DLD1 (cell line): ENCODE measurements around the gene RAB2B.
"Not testable (repeated sequence)": the region's sequence is repeated elsewhere in the genome, so short reads cannot be mapped to it uniquely, and the experiment has no call there.

Experiments
- in situ Hi-C: cut with HindIII; loops from 2 replicates; pipeline ENCODE4 v1.10.0; 2017; ENCODE audit warnings: low sequenced_read_pairs

RAB2B gene

GRCh38 chr14:21494902-21495762 is 18.4 kb upstream of the RAB2B start:
- in situ Hi-C loops: no loop called here

GRCh38 chr14:21486640-21487087 is 9.9 kb upstream of the RAB2B start:
- in situ Hi-C loops: no loop called here

GRCh38 chr14:21476523-21476924 is 235 bp downstream of the RAB2B start:
- in situ Hi-C loops: no loop called here

- in situ Hi-C loops: no loop called here
Measured at GRCh38 chr14:21475767-21476522, 814 bp downstream of the RAB2B start.

- in situ Hi-C loops: no loop called here
Measured at GRCh38 chr14:21467616-21468015, 9.1 kb downstream of the RAB2B start.

DNA sequence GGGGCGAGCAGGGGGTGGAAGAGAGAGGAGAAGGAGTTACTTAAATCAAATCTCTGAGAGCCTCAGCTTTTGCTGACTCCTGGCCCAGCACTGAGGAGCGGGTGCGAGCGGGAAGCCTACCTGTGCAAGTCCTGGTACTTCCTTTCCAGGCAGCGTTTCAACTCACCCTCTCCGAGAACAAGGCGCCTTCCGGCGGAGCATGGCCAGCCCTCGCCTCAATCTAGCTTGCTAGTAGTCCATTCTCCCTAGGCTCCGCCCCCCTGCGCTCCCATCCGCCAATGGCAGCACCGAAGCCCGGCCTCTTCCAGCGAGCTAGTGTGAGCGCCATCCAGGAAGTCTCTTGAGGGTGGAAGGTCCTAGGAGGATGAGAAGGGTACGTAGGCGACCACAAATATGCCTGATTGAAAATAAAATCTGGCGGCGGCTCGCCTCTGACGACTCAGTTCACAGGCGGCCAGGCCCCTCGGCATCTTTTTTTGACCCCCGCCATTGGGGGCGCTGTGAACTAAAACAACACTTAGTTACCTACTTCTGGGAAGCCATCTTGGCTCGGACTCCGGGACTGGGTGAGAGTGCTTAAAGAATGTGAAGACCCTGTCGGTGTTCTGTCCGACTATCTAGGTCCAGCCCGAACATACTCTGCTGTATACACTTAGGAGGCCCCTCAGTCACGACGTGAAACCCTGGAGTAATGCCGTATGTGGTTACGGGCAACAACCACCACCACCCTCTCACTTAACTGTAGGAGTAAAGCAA is 20.7 kb downstream of the RAB2B start, which contains the start of gene CHD8:
CHD8 (minus strand) TSS at position 212 of the 756 bp plus-strand sequence. CDS start 24,480 bp downstream, outside the sequence.
- in situ Hi-C loops: no loop called here

- in situ Hi-C loops: no loop called here
Measured at GRCh38 chr14:21455592-21455911, 21.2 kb downstream of the RAB2B start.

- in situ Hi-C loops: no loop called here
Measured at GRCh38 chr14:21454843-21455544, 21.8 kb downstream of the RAB2B start.

- in situ Hi-C loops: no loop called here
Measured at GRCh38 chr14:21449899-21450216, 26.9 kb downstream of the RAB2B start.

DNA sequence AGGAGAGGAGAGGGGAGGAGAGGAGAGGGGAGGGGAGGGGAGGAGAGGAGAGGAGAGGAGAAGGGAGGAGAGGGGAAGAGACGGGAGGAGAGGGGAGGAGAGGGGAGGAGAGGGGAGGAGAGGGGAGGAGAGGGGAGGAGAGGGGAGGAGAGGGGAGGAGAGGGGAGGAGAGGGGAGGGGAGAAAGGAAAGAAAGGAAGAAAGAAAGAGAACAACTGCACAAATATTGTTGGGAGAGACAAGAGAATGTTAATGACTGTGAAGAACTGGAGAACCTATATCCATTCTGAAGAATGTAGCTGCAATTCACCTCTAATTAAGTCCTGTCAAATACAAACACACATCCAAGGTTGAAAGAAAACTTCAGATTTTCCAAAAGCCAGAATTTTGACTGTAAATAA is 34.1 kb downstream of the RAB2B start:
- in situ Hi-C loops: not testable (repeated sequence)

GRCh38 chr14:21440859-21441258 is 35.9 kb downstream of the RAB2B start:
- in situ Hi-C loops: no loop called here

DNA sequence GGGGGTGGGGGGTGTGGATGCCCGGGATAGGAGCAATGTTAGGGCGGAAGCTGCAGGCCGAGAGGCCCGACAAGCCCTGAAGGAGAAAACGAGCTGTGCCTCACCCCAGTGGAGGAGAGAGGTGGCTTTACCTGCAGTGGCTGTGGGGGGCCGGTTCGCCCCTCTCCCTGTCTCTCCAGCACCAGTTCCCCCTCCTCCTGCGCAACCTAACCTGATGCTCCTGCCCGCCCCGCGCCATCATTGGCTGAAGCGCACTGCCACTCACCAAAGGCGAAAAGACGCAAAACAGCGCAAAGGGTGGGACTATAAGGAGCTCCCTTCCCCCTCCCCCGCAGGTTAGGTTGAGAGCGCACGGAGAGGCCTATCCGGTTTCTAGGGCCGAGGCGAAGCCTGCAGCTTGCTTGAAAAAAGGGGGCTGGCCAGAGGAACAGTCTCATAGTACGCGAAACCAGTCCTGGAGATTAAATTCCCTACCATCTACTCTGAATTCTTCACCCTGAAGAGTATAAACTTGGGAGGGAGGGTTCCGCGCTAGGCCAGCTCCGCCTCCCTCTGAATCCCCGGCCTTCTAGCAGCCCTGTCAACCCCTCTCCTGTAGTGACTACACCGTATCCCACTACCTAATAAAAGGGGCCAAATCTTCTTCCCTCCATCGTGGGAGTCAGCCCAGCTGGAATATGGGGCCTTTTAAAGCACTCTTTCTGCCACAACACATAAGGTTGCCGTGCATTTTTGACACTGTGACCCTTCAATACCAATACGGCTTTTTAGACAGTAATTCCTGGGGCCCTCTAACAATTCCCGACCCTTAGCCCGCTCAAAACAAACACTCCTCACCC is 39.5 kb downstream of the RAB2B start:
- in situ Hi-C loops: no loop called here

GRCh38 chr14:21436567-21437062 is 40.1 kb downstream of the RAB2B start:
- in situ Hi-C loops: no loop called here

- in situ Hi-C loops: no loop called here
Measured at GRCh38 chr14:21431126-21431525, 45.6 kb downstream of the RAB2B start.

GRCh38 chr14:21428930-21429329 is 47.8 kb downstream of the RAB2B start:
- in situ Hi-C loops: no loop called here

- in situ Hi-C loops: no loop called here
Measured at GRCh38 chr14:21426692-21427091, 50.1 kb downstream of the RAB2B start.

GRCh38 chr14:21419528-21419927 is 57.2 kb downstream of the RAB2B start:
- in situ Hi-C loops: no loop called here

DNA sequence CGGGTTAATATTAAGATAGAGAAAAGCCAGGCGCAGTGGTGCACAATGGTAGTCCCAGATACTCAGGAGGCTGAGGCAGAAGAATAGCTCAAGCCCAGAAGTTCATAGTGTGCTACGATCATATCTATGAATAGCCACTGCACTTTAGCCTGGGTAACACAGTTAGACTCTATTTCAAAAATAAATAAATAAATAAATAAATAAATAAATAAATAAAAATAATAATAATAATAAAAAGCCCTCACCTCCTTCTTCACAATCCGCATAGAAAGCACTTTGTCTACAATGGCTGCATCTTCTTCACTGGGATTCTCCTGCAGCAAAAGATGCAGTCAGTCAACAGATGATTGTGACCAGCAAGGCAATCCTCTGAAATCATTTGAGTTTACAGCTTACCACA is 61.4 kb downstream of the RAB2B start:
- in situ Hi-C loops: no loop called here

GRCh38 chr14:21414137-21414631 is 62.6 kb downstream of the RAB2B start:
- in situ Hi-C loops: no loop called here
